HG03565 (cell line): ENCODE results near the gene C2CD2.
"Not testable (repeated sequence)": the region's sequence is repeated elsewhere in the genome, so short reads cannot be mapped to it uniquely, and the experiment has no call there.

ENCODE experiments used
- ATAC-seq: cut with Tn5 transposase; IDR thresholded peaks from one replicate; pipeline ENCODE4 v1.9.1; 2021; ENCODE audit warnings: mild to moderate bottlenecking, moderate library complexity; ENCODE audit not compliant: unreplicated experiment

Gene C2CD2

DNA sequence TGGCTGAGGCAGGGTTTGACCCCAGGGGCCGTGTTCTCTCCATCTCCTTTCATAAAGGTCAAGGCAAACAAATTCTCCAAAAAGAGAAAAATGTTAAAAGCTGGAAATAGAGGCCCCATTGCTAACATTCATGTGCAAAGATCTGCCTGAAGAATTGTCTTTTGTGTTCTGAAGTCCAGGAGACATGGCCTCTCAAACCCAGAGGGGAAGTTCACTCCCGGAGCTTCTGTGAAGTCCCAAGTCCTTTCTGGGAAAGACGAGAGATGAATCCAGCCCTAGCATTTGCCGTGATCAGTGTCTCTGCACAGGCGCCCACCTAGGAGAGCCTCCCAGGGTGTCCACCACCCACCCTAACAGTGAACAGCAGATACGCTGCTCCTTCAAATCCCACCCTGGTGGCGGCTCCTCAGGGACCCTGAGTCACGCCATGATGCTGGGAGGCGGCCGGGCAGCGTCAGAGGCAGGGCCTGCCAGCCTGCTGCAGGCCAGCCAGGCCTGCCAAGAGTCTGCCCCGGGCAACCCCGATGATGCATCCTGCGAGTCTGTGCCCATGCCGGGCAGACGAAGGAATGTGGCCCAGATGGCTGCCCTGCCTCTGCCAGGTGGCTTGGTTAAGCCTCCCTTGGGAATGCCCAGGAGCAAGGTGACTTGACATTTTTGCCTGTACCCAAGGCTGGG is 5.2 kb upstream of the C2CD2 start:
- no peak for ATAC-seq

DNA sequence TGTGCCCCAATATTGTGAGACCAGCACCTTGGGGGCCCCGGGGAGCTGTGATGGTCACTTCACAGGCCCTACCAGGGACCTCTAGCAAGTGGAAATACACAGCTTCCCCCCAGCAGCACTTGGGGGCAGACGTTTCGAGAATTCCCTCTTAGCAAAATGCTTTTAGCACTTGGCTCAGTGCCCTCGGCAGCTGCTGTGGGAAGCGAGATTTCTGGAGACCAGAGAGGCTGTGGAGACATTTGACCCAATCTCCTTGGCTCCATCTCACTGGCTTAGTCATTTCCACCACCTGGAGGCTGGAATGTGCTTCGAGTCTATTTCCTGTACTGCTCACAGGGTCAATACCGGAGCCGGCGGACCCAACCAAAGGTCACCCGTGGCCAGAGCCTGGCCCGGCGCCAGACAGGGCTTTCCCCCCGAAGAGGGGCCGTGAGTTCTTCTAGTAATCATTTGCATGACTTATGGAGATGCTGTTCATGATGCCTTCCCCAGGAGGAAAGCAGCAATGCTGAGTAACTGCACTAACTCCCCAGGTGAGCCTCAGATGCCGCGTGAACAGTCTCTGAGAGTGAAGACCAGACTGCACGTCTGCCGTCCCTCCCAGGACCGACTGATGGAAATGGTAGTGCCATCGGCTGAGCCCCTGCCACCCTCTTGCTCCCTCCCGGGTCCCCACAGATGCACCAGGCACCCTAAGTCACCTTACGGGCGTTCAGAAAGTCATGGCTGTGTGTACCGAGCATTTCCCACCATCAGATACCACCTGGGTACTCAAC is 4.4 kb upstream of the C2CD2 start:
- ATAC-seq, result no peak

DNA sequence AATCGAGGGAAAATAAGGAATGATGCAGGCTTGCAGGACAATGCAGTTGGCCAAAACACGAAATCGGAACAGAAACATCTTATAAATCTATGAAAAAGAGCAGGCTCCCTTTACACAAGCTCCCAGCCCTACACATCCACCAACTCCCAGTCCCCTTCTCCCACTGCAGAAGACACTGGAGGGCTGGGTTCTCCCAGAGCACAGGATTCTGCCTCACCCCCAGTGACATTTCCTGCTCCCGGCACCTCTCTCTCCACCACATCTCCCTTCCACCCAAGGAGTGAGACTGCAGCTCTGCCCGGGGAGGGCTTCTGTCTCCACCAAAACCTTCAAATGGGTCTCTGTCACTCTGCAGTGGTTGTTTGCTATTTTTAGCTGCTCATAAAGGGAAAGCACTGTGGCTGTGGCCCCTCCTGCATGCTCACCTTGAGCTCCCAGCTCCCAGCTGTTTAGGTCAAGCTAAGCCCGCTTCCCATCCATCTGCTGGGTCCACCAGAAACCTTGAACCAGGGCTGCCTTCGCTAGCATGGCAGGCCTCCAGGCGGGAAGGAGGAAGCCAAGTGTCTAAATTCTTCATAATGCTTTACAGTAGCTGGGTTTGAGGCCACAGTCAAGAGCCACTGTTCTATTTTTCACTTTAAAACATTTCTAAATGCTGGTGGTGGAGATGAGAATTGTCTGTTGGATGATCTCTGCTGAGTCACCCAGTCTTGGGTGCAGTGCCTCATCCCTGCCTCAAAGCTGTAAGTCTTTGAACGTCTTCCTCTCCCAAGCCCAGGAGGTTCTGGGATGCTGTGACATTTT is 3.3 kb upstream of the C2CD2 start:
- ATAC-seq, result no peak

DNA sequence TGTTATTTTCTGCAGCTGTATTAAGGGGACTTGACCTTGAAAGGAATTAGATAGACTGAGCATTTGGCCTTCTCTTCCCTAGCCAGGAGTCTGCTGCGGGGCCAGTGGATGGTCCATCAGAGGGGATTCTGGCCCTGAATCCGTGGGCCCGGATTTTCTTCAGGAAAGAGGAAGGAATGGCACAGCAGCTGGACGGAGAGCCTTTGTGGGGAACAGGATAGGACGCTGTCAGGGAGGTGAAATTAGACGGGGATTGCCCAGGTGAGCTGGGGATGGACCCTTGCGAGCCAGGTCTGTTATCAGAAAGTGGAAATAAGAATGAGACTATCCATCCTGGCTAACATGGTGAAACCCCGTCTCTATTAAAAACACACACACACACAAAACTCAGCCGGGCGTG is 1.7 kb upstream of the C2CD2 start:
- no peak for ATAC-seq

DNA sequence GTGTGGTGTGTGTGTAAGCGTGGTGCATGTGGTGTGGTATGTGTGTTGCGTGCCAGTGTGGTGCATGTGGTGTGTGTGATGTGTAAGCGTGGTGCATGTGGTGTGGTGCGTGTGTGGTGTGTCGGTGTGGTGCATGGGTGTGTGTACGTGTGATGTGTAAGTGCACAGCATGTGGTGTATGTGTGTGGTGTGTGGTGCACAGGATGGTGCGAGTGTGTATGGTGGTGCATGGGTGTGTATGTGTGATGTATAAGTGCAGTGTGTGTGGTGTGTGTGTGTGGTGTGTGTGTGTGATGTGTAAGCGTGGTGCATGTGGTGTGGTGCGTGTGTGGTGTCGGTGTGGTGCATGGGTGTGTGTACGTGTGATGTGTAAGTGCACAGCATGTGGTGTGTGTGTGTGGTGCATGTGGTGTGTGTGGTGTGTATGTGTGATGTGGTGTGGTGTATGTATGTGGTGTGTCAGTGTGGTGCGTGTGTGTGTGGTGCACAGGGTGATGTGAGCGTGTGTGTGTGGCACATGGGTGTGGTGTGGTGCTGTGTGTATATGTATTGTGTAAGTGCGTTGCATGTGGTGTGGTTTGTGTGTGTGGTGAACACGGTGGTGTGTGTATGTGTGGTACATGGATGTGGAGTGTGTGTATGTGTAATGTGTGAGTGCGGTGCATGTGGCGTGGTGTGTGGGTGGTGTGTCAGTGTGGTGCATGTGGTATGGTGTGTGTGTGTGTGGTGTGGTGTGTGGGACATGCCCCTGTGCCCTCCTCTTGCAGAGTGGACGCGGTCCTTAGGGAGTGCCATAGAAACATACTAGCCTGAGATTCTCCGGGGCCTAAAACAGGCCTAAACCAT is 1.1 kb upstream of the C2CD2 start:
- ATAC-seq, result no peak

DNA sequence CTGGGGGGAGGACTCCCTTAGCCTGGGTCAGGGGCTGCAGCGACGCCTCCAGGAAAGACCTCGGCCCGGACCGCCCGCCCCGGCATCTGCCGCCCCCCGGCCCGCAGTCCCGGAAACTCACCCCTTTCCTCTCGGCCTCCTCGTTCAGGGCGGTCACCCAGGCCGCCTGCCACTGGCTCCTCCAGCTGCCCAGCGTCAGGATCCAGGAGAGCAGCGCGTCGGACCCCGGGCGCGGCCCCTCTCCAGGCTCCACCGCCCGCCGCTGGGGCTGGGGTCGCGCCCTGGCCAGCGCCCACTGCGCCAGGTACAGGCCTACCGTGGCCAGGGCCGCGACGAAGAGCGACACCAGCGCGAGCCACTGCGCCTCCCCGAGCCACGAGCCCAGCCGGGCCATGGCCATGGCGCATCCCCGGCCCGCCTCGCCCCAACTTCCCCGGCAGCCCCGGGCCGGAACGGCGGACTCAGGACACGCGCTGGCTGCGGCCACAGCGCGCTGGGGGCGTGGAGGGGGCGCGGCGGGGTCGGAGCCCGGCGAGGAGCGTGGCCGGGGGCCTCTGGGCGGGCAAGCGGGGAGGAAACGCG is 478 bp downstream of the C2CD2 start:
- ATAC-seq, result peak; percentile 21

DNA sequence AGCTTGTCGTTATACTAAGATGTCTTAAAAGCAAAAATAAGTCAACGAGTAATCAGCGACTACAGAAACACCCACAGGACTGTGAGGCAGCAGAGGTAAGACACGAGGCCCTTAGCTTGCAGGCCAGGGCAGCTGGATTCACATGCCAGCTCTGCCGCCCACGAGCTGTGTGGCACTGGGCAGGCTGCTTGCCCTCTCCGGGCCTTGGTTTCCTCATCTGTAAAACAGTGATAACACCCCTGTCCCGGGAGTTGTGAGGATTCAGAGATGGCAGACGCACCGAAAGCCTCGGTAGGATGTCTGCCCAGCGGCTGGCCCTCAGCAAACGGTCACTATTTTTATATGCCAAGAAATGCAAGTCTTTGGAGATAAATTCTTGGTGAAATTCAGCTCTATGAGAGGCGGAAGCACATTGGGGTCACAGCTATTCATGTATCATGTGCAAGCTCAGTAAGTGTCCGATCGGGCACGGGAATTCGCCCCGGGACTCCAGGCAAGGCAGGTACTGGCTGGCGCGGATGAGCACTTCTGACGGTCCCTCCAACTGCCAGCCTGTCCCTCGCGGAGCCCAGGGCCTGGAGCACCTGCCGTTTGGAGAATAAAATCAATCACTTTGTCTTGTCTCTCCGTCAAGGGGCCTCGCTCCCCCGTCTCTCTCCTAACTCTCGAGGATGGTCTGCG is 1.1 kb downstream of the C2CD2 start:
- no peak for ATAC-seq

DNA sequence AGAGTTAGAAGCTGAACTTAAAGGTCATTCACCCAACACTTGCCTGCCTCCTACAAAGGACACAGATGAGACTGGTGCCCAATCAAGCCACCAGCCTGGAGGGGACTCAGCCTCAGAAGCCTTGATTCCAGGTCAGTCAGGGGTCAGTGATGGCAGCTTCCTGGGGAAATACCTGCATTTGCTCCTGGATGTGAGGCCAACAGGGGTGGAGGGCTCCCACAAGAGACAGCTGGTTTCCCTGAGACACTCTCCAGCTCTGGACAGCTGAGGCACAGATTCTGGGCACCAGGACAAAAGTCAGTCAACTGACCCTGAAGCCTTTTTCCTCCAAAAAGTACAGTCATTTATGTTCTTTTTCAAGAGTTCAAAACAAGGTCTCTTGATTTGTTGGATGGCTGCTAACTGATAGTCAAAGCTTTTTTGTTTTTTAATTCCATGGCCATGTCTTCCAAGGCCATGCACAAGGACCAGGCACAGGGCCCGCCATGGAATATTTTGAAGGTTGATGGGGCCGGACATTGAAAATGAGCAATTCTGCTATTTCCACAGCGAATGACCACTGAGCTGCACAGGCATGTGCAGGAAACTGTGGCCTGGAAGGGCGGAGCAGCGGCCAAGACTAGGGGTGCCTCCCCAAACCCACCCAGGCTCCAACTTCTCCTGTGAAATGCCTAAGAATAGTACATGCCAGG is 1.8 kb downstream of the C2CD2 start:
- ATAC-seq, result no peak

DNA sequence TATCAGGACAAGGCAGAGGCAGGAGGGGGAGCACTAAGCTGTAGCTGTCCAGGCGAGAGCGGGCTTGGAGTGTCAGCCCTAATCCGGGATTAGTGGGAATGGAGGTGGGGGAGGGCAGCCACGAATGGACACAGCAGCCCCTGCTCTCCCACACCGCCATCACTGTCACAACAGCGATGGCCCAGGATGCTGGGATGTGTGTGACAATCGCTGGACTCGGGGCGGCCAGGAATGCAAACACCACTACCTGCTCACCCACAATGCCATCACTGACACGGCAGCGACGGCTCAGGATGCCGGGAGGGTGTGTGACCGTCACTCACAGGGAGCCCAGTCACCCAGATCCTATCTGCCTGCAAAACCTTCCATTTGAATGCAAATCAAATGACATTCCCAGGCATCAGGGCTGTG is 2.9 kb downstream of the C2CD2 start:
- ATAC-seq, result no peak

DNA sequence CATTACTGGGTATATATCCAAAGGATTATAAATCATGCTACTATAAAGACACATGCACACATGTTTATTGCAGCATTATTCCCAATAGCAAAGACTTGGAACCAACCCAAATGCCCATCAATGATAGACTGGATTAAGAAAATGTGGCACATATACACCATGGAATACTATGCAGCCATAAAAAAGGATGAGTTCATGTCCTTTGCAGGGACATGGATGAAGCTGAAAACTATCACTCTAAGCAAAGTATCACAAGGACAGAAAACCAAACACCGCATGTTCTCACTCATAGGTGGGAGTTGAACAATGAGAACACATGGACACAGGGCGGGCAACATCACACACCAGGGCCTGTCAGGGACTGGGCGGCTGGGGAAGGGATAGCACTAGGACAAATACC is 4.2 kb downstream of the C2CD2 start:
- ATAC-seq, result not testable (repeated sequence)

DNA sequence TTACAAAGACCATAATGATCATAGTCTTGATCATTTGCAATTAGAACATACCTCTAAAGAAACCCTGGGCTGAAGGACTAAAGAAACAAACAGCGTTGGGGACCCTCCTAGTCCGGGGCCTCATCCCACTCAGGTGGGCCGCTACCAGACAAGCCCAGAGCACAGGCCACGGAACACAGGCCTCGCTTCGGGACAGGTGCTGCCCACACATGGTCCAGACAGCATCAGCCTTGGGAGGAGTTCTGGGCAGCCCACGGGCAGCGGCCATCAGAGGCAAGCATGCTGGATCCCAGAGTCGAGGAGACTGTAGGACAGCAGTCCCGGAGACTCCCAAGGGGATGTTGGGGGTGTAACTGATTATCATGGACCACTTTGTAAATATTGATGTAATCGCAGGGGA is 4.9 kb downstream of the C2CD2 start:
- ATAC-seq, result no peak

DNA sequence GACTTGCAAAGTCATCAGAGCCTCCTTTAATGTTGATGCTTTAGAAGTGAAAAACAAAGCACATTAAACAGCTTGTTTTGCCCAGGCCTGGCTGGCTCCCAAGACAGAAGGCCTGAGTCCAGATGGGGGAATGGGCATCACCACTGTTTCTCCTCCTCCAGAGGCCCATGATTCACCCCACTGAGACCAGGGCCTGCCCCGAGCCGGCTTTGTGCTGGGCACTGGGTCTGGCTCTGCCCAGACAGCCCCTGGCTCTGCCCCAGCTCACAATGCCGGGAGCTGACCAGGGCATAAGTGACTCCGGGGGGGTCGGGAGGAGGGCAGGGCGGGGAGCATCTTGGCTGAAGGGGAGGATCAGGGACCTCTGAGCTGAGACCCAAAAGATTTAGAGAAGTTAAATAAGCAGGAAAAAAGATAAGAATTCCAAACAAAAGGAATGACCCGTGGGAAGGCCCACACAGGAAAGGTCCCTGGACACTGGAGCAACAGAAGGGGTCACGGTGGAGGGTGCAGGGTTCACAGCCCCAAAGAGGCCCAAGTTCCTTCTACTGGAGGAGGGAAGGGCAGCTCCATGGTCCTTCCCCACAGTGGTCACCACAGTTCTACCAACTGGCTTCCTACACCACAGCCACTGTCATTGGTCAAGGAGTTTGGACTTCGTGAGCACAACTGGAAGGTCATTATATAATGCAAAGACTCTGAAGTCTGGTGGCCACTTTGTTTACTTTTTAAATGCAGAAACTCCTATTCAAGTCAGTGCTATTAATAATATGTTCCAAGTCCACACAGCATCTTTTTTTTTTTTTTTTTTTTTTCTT is 5.5 kb downstream of the C2CD2 start:
- no peak for ATAC-seq

DNA sequence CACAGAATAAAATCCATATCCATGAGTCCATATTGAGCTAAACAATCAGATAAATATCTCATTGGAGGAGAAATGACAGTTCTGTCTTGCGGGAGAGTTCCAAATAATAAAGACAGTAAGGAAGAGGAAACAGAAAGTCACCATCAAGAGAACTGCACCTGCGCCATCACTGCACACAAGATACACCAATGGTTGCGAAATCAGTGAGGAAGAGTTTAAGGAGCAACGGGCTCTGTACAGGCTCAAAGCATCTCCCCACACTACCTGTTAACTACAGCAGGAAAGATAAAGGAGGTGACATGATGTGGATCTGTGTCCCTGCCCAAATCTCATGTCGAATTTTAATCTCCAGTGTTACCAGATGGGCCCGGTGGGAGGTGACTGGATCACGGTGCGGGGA is 7.8 kb downstream of the C2CD2 start:
- ATAC-seq, result no peak

DNA sequence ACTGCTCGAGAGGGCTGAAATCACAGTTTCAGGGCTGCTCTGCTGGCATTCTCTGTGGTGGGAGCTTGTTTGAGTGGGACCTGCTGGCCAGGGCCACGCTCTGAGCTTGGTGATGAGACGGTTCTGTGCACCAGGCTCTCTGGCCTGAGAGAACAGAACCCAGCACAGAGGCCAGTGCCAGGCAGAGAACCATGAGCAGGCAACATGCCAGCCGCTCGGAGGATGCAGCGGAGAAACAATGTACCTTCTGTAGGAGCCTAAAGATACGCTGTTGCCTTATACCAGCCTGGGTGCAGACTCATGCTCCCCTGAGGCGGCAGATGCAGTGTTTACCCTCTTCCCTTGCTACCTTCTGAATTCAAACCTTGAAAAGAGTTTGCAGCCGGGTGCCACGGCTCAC is 10.0 kb downstream of the C2CD2 start:
- ATAC-seq, result no peak

DNA sequence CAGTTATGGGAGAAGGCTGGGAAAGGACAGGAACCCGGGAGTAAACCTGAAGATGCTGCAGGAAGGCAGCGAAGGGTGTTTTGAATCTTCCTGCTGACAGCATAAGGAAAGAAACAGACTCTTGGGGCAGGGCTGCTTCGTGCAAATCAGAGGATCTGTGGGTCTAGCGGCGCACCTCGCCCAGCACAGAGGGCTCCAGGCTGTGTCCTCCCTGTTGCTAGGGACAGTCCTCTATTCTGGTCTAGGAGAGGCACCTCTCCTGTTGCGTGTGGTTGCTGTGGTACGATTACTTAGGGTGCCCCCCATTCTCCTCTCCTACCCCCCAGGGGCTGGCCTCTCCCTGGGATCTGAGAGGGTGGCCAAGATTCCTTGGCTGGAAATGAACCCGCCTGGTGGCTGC is 11.4 kb downstream of the C2CD2 start:
- ATAC-seq, result no peak

DNA sequence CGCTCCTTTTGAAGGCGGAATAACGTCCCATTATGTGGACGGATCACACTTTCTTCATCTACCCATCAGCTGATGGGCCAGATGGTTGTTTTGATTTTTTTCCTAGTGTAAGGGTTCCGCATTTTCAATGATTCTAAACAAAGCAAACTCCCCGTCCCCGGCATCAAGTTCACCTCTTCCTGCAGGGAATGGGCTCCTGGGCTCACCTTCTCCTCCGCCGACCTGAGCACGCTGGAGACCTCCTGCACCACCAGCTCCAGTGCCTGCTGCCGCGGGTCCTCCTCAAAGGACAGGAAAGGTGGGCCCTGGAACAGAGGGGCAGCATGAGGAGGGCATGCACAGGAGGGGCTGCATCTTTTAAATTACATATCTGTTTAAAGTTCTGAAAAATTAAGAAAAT is 11.9 kb downstream of the C2CD2 start:
- ATAC-seq, result no peak

DNA sequence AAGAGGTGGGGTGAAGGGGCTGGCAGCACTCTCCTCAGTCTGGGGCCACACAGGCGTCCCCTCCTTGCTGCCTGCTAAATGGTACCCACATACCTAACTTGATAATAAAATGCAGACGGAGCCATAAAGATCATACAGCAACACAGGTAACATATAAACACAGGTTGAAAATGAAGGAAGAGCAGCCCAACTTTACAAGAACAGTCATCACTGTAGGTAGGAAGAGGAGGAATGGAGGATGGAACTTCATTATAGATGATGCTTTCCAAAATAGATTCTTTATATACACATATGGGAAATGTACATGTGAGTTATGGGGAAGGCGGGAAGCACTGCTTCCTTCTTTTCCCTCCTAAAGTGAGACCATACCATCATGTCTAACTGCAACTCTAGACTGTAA is 13.4 kb downstream of the C2CD2 start:
- no peak for ATAC-seq

DNA sequence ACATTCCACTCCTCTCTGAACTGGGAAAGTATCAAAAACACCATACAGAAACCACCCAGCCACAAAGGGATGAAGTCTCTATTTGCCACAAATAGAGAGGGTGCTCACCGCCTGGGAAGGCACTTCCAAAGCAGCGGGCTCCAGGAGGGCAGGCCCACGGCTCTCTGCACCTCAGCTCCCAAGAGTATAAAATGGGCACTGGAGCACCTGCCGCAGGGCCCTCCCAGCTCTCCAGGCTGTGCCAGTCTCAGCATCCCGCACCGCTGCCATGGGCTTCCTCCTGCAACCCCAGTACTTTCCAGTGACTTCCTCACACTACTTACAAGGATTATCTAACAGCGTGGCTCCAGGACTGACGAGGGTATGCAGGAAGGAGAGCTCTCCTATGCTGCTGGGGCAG is 14.4 kb downstream of the C2CD2 start:
- no peak for ATAC-seq
